CD14-positive monocyte (primary cell): ENCODE data around the gene MSLN. TPM values are rescaled to one million over a fixed set of nuclear protein-coding genes. Genes with fewer than 3 reads are reported as not detected.

Experiments
- DNase-seq, 3 donors: peaks; one replicate each; pipeline ENCODE4 v3.0.0-alpha.2; 2011 to 2022
- H2AFZ ChIP-seq: 2 replicates; pipeline ENCODE4 v1.6.0; 2012; ENCODE audit warnings: mild to moderate bottlenecking, low read depth, low read length, inconsistent platforms; ENCODE audit not compliant: insufficient read depth, poor library complexity, severe bottlenecking
- H3K27ac ChIP-seq, 2 donors: 1 replicate in 1 of 2; 2 replicates in 1 of 2; pipeline ENCODE4 v1.5.1; 2012 to 2013; ENCODE audit warnings: low read length in 2 of 2, control low read depth in 1 of 2, inconsistent platforms in 1 of 2, low read depth in 1 of 2, mild to moderate bottlenecking in 1 of 2
- H3K27me3 ChIP-seq, 2 donors: one replicate each; pipeline versions ENCODE4 v1.6.0 to v1.6.1; 2011 to 2013; ENCODE audit warnings: low read length in 2 of 2; ENCODE audit not compliant: control insufficient read depth in 2 of 2, insufficient read depth in 2 of 2
- H3K36me3 ChIP-seq, 2 donors: replicated peaks in 1 of 2; 1 replicate in 1 of 2; 2 replicates in 1 of 2; pipeline versions ENCODE4 v1.5.1 to v1.6.1; 2012 to 2013; ENCODE audit warnings: low read length in 2 of 2, control low read depth in 1 of 2, inconsistent platforms in 1 of 2, mild to moderate bottlenecking in 1 of 2; ENCODE audit not compliant: insufficient read depth in 2 of 2, control insufficient read depth in 1 of 2
- H3K4me1 ChIP-seq, 2 donors: 1 replicate in 1 of 2; 2 replicates in 1 of 2; pipeline versions ENCODE4 v1.5.1 to v1.6.1; 2012 to 2013; ENCODE audit warnings: low read length in 2 of 2, control low read depth in 1 of 2, inconsistent platforms in 1 of 2, mild to moderate bottlenecking in 1 of 2, moderate library complexity in 1 of 2; ENCODE audit not compliant: insufficient read depth in 2 of 2, control insufficient read depth in 1 of 2
- H3K4me2 ChIP-seq: replicated peaks from 2 replicates; pipeline ENCODE3; 2012; ENCODE audit warnings: low read length, moderate library complexity, mild to moderate bottlenecking; ENCODE audit not compliant: poor library complexity, severe bottlenecking; ENCODE audit errors: extremely low read depth
- H3K4me3 ChIP-seq, 3 experiments: fragments of 200-600 bp in 1 of 3; sonication (generic) in 1 of 3; replicated peaks in 1 of 3; 1 replicate in 2 of 3; 2 replicates in 1 of 3; pipeline ENCODE4 v1.5.1; 2011 to 2013; ENCODE audit warnings: low read length in 3 of 3, mild to moderate bottlenecking in 3 of 3, control low read depth in 2 of 3, low read depth in 2 of 3, inconsistent platforms in 1 of 3, moderate library complexity in 1 of 3
- H3K79me2 ChIP-seq: 2 replicates; pipeline ENCODE4 v1.6.0; 2012; ENCODE audit warnings: mild to moderate bottlenecking, control low read depth, inconsistent platforms, low read length, moderate library complexity; ENCODE audit not compliant: insufficient read depth
- H3K9ac ChIP-seq: 2 replicates; pipeline ENCODE4 v1.6.0; 2017; ENCODE audit warnings: low read length, mild to moderate bottlenecking; ENCODE audit not compliant: insufficient read depth, poor library complexity, severe bottlenecking
- H3K9me3 ChIP-seq, 2 donors: replicated peaks in 1 of 2; 1 replicate in 1 of 2; 2 replicates in 1 of 2; pipeline versions ENCODE4 v1.5.1 to v1.6.1; 2012 to 2013; ENCODE audit warnings: low read length in 2 of 2, control low read depth in 1 of 2; ENCODE audit not compliant: control insufficient read depth in 1 of 2, insufficient read depth in 1 of 2
- H4K20me1 ChIP-seq: 2 replicates; pipeline ENCODE4 v1.6.0; 2012; ENCODE audit warnings: mild to moderate bottlenecking, low read length, control low read depth, moderate library complexity; ENCODE audit not compliant: insufficient read depth
- H3K27ac Mint-ChIP-seq, 7 donors: one replicate each; pipeline ENCODE4 v1.8.0; 2020; ENCODE audit warnings: mild to moderate bottlenecking in 7 of 7, mixed read lengths in 7 of 7, moderate library complexity in 6 of 7, inconsistent platforms in 2 of 7
- H3K27me3 Mint-ChIP-seq, 3 donors: one replicate each; pipeline ENCODE4 v1.8.0; 2021 to 2022; ENCODE audit warnings: low read depth in 3 of 3, mild to moderate bottlenecking in 3 of 3, mixed read lengths in 3 of 3, moderate library complexity in 3 of 3, inconsistent platforms in 1 of 3
- H3K36me3 Mint-ChIP-seq, 2 donors: one replicate each; pipeline ENCODE4 v1.8.0; 2020; ENCODE audit warnings: mixed read lengths in 2 of 2, inconsistent platforms in 1 of 2, mild to moderate bottlenecking in 1 of 2
- H3K4me1 Mint-ChIP-seq: one replicate; pipeline ENCODE4 v1.8.0; 2020; ENCODE audit warnings: mild to moderate bottlenecking, mixed read lengths
- H3K4me3 Mint-ChIP-seq, 2 donors: one replicate each; pipeline ENCODE4 v1.8.0; 2020; ENCODE audit warnings: mild to moderate bottlenecking in 2 of 2, mixed read lengths in 2 of 2, moderate library complexity in 1 of 2
- H3K9me3 Mint-ChIP-seq, 7 donors: one replicate each; pipeline ENCODE4 v1.8.0; 2020 to 2022; ENCODE audit warnings: mixed read lengths in 7 of 7, mild to moderate bottlenecking in 6 of 7, moderate library complexity in 6 of 7, inconsistent platforms in 2 of 7
- CTCF ChIP-seq: fragments of 200-600 bp; IDR thresholded peaks from one replicate; pipeline ENCODE4 v1.8.0; 2022; ENCODE audit warnings: antibody characterized with exemption, mild to moderate bottlenecking
- WGBS: methylation state at CpG from one replicate; pipeline ENCODE4 v1.1.5; 2013; ENCODE audit warnings: missing lambda C conversion rate; ENCODE audit not compliant: insufficient coverage; 5-methylcytosine and 5-hydroxymethylcytosine counted together
- intact Hi-C, 2 donors: fragments of 100-400 bp; cut with micrococcal nuclease; formaldehyde crosslinking; loops; one replicate each; pipeline versions ENCODE4 v1.15.0 to v1.15.1; 2023
- polyA plus RNA-seq, 3 donors: library from polyadenylated mRNA; depleted of rRNA in 1 of 3; unstranded in 2 of 3; stranded (reverse) in 1 of 3; fragments of 300-500 nt in 2 of 3; fragments of >200 nt in 1 of 3; fragmentation: Illumina TruSeq in 2 of 3; gene quantifications; 1 replicate in 2 of 3; 2 replicates in 1 of 3; pipeline ENCODE4 v1.2.3, GENCODE V29; 2012 to 2021

MSLN gene
- polyA plus RNA-seq, 3 donors = 0.07 to 0.29 TPM; not detected in 1

GRCh38 chr16:764848-765487 lies 4.4 kb downstream of the MSLN start:
- H3K27me3 ChIP-seq = peaks cover 0 to 2% of the 10 kb centered on the region in 2 donors
- no peak for TF ChIP-seq CTCF
- no peaks in the 10 kb centered on the region for H3K36me3 Mint-ChIP-seq
- H4K20me1 ChIP-seq = no peaks in the 10 kb centered on the region
- no peaks in the 10 kb centered on the region for H3K9me3 Mint-ChIP-seq
- no peaks in the 10 kb centered on the region for H3K79me2 ChIP-seq
- H2AFZ ChIP-seq = no peak overlapping the region
- DNase-seq = no peak
- intact Hi-C loops = no loop called here
- H3K27ac Mint-ChIP-seq = peak overlapping the region in 1 of 7 donors; percentile 77
- WGBS = 95% methylated on average over 34 of the region's 38 CpGs
- H3K4me1 Mint-ChIP-seq = no peaks in the 10 kb centered on the region
- H3K9ac ChIP-seq = no peak overlapping the region
- no peaks in the 10 kb centered on the region for H3K36me3 ChIP-seq
- H3K4me1 ChIP-seq = no peaks in the 10 kb centered on the region
- no peak overlapping the region for H3K4me3 ChIP-seq
- no peaks in the 10 kb centered on the region for H3K9me3 ChIP-seq
- H3K27ac ChIP-seq = no peak overlapping the region
- no peak overlapping the region for H3K4me3 Mint-ChIP-seq
- H3K27me3 Mint-ChIP-seq = peaks cover 0 to 11% (median 1%) of the 10 kb centered on the region in 3 donors
- no peak overlapping the region for H3K4me2 ChIP-seq

GRCh38 chr16:765488-765865 lies 4.9 kb downstream of the MSLN start:
- 98% methylated on average over 28 of the region's 29 CpGs for WGBS
- H3K27ac Mint-ChIP-seq = peak overlapping the region in 1 of 7 donors; percentile 77
- no peaks in the 10 kb centered on the region for H3K4me1 Mint-ChIP-seq
- TF ChIP-seq CTCF = no peak
- Histone ChIP-seq H3K79me2 (no peaks in the 10 kb centered on the region), H3K4me3 (no peak overlapping the region), H4K20me1 (no peaks in the 10 kb centered on the region), H3K4me1 (no peaks in the 10 kb centered on the region), H2AFZ (no peak overlapping the region), H3K9ac (no peak overlapping the region), H3K27me3 (peaks cover 0 to 2% of the 10 kb centered on the region in 2 donors), H3K27ac (no peak overlapping the region), H3K4me2 (no peak overlapping the region), H3K36me3 (no peaks in the 10 kb centered on the region), H3K9me3 (no peaks in the 10 kb centered on the region)
- H3K9me3 Mint-ChIP-seq = no peaks in the 10 kb centered on the region
- intact Hi-C loops = no loop called here
- peaks cover 0 to 11% (median 1%) of the 10 kb centered on the region in 3 donors for H3K27me3 Mint-ChIP-seq
- no peaks in the 10 kb centered on the region for H3K36me3 Mint-ChIP-seq
- no peak overlapping the region for H3K4me3 Mint-ChIP-seq
- DNase-seq = no peak
